Hepatocyte (in vitro differentiated cells): ENCODE results near the gene HAUS7.

ENCODE experiments used
- CTCF ChIP-seq: fragments of 200-600 bp; sonication (generic); IDR thresholded peaks from 2 replicates; pipeline ENCODE4 v1.5.1; 2016; ENCODE audit warnings: antibody characterized with exemption, mild to moderate bottlenecking; ENCODE audit not compliant: poor library complexity
- EZH2phosphoT487 ChIP-seq: fragments of 200-600 bp; sonication (generic); IDR thresholded peaks from one replicate; pipeline ENCODE4 v1.6.1; 2018; ENCODE audit warnings: antibody characterized with exemption, mild to moderate bottlenecking, low read depth, moderate library complexity; ENCODE audit not compliant: unreplicated experiment, severe bottlenecking

GRCh38 chrX:153492543-153492942 is 22.2 kb upstream of the HAUS7 start:
- TF ChIP-seq CTCF (no peak), EZH2phosphoT487 (no peak)
